Measurements from ENCODE around the gene GALNS. TPM values are rescaled to one million over a fixed set of nuclear protein-coding genes. Genes with fewer than 3 reads are reported as not detected.
"Not testable (repeated sequence)": the region's sequence is repeated elsewhere in the genome, so short reads cannot be mapped to it uniquely, and the experiment has no call there.

The GALNS gene
- total RNA-seq, 4 donors from 2014 or later: 31.1 to 134 (median 43.3) TPM

DNA sequence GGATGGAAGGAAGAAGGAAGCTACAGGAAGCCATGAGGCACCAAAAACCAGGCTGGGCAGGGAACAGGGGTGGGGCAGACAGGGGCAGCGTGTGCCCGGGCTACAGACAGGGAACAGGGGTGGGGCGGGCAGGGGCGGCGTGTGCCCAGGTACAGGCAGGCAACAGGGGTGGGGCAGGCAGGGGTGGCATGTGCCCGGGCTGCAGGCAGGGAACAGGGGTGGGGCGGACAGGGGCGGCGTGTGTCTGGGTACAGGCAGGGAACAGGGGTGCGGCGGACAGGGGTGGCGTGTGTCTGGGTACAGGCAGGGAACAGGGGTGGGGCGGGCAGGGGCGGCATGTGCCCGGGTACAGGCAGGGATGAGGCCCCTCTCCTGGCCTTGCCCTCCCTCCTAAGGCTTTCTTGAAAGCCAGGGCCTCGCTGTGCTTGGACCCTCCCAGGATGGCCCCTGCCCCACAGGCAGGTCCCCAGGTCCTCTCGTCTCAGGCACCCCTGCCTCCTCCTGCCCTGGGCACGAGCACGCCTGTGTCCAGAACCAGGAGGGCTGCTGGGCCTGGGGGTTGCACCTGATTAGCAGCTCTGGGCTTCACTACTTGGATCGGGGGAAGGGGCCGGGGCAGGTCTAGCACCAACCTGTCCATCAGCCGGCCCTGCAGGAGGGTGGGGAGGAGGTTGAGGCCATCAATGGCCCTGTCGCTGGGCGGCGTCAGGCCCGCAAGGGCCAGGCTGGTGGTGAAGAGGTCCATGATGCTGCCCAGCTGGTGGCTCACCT, 30.5 kb downstream of the GALNS start:
- peaks cover 13% of the 10 kb centered on the region for H3K4me1 ChIP-seq
- no peaks in the 10 kb centered on the region for H3K9me3 ChIP-seq
- DNase-seq (ENCODE audit: low spot score in 2 of 2): no peak
- H3K27ac ChIP-seq: no peak overlapping the region
- H3K27me3 ChIP-seq: no peaks in the 10 kb centered on the region
- peaks cover 59% of the 10 kb centered on the region for H3K36me3 ChIP-seq
- TF ChIP-seq, protein P1, sequence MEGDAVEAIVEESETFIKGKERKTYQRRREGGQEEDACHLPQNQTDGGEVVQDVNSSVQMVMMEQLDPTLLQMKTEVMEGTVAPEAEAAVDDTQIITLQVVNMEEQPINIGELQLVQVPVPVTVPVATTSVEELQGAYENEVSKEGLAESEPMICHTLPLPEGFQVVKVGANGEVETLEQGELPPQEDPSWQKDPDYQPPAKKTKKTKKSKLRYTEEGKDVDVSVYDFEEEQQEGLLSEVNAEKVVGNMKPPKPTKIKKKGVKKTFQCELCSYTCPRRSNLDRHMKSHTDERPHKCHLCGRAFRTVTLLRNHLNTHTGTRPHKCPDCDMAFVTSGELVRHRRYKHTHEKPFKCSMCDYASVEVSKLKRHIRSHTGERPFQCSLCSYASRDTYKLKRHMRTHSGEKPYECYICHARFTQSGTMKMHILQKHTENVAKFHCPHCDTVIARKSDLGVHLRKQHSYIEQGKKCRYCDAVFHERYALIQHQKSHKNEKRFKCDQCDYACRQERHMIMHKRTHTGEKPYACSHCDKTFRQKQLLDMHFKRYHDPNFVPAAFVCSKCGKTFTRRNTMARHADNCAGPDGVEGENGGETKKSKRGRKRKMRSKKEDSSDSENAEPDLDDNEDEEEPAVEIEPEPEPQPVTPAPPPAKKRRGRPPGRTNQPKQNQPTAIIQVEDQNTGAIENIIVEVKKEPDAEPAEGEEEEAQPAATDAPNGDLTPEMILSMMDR (IDR thresholded peaks at IDR 0.05): no peak
- TF ChIP-seq EP300 (IDR thresholded peaks at IDR 0.05) (no peak), POLR2A (IDR thresholded peaks at IDR 0.05) (no peak), POLR2AphosphoS5 (IDR thresholded peaks at IDR 0.05) (no peak)
- 72% methylated on average over 18 of the region's 26 CpGs for WGBS
- H3K4me3 ChIP-seq: no peak overlapping the region

DNA sequence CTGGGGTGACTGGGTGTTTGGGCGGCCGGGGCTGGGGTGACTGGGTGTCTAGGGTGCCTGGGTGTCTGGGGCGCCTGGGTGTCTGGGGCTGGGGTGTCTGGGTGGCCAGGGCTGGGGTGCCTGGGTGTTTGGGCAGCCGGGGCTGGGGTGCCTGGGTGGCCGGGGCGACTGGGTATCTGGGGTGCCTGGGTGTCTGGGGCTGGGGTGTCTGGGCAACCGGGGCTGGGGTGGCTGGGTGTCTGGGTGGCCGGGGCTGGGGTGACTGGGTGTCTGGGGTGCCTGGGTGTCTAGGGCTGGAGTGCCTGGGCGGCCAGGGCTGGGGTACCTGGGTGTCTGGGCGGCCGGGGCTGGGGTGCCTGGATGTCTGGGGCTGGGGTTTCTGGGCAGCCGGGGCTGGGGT, 31.6 kb downstream of the GALNS start:
- H3K4me3 ChIP-seq: no peak overlapping the region
- DNase-seq (ENCODE audit: low spot score in 2 of 2): no peak
- H3K4me1 ChIP-seq: peaks cover 13% of the 10 kb centered on the region
- no peaks in the 10 kb centered on the region for H3K9me3 ChIP-seq
- WGBS: 92% methylated on average over 7 of the region's 12 CpGs
- H3K27ac ChIP-seq: no peak overlapping the region
- TF ChIP-seq POLR2AphosphoS5 (IDR thresholded peaks at IDR 0.05): no peak
- TF ChIP-seq POLR2A (IDR thresholded peaks at IDR 0.05): no peak
- TF ChIP-seq, protein P1 (IDR thresholded peaks at IDR 0.05): no peak
- TF ChIP-seq EP300 (IDR thresholded peaks at IDR 0.05): no peak
- H3K27me3 ChIP-seq: no peaks in the 10 kb centered on the region
- peaks cover 61% of the 10 kb centered on the region for H3K36me3 ChIP-seq

DNA sequence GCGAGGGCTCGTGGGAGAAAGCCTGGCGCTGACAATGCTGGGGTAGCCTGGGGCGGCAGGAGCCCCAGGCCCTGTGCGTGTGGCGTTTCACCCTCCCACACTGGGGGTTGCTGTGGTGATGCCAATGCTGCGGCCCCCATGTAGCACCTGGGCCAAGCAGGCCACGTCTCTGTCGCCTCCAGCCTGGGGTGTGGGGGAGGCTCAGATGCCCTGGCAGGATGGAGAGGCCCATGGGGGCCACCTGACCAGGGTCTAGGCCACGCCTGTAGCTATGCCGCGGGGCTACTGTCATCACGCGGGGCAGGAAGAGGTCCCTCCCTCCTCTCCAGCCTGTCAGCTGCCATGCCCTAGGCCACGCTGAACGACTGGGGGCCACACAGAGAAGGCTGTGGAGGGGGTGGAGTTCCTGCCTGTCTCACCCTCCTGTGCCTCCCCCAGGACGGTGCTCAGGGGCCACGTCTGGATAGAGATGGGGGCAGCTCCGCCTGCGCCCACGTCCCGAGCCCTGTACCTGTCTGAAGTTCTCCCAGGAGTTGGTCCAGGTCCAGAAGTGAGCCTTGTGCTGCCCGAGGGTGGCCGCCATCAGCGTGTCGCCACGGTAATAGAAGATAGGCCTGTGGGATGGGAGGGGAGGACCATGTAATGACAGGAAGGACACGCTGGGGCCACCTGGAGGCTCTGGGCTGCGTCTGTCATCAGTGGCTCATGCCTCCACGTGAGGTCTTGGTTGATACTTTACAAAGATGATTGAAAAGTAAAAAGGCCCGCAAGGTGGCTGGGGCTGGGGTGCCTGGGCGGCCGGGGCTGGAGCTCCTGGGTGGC, 32.3 kb downstream of the GALNS start:
- Histone ChIP-seq H3K4me1 (peaks cover 13% of the 10 kb centered on the region), H3K27ac (no peak overlapping the region), H3K9me3 (no peaks in the 10 kb centered on the region), H3K4me3 (no peak overlapping the region), H3K27me3 (no peaks in the 10 kb centered on the region), H3K36me3 (peaks cover 61% of the 10 kb centered on the region)
- TF ChIP-seq EP300 (IDR thresholded peaks at IDR 0.05) (no peak), POLR2AphosphoS5 (IDR thresholded peaks at IDR 0.05) (no peak)
- TF ChIP-seq, protein P1 (IDR thresholded peaks at IDR 0.05): no peak
- no peak for DNase-seq (ENCODE audit: low spot score in 2 of 2)
- 85% methylated on average over 22 of the region's 33 CpGs for WGBS

DNA sequence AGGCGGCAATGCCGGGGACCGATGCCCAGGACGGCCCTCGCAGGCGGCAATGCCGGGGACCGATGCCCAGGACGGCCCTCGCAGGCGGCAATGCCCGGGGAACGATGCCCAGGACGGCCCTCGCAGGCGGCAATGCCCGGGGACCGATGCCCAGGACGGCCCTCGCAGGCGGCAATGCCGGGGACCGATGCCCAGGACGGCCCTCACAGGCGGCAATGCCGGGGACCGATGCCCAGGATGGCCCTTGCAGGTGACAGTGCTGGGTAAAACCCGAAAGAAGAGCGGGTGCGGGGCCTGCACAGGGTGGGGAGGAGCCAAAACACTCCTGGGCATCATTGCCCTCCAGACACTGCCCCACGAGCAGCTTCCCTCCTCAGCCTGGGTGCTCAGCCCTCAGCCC, 33.1 kb downstream of the GALNS start:
- peaks cover 58% of the 10 kb centered on the region for H3K36me3 ChIP-seq
- DNase-seq (ENCODE audit: low spot score in 2 of 2); H3K9me3 ChIP-seq; H3K27ac ChIP-seq; H3K27me3 ChIP-seq; H3K4me3 ChIP-seq: not testable (repeated sequence)
- peaks cover 13% of the 10 kb centered on the region for H3K4me1 ChIP-seq
- WGBS: 95% methylated on average over 20 of the region's 31 CpGs

DNA sequence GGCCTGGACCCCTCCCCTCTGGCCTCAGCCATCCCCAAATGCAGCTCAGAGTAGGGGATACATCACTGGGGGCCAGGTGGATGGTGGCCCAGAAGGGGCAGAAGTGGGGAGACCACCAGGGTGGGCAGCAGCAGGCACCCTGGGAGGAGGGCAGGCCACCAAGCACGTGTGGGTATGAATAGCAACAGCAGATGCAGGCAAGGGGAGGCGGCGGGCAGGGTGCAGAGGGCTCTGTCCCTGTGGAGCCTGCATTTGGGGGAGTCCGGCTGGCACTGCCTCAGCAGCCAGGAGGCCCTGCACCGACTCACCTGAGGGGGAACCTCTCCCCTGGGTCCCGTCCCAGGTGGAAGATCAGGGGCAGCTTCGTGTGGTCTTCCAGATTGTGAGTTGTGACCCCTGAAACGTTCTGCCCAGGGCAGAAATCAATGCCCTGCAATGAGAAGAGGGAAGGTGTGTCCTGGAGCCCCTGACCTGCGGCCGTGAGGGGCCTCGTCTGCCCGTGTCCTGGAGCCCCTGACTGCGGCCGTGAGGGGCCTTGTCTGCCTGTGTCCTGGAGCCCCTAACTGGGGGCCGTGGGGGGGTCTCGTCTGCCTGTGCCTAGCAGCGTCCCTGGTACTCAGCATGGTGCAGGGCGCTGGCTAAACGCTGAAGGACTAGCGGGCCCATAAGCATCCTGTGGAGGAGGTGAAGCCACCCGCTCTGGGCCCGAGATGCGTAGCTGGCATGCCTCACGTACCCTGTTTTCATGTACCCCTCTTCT, 34.3 kb downstream of the GALNS start:
- no peak for DNase-seq (ENCODE audit: low spot score in 2 of 2)
- H3K27ac ChIP-seq: no peak overlapping the region
- H3K27me3 ChIP-seq: no peaks in the 10 kb centered on the region
- no peak overlapping the region for H3K4me3 ChIP-seq
- H3K36me3 ChIP-seq: peaks cover 49% of the 10 kb centered on the region
- TF ChIP-seq, protein P1 (IDR thresholded peaks at IDR 0.05): no peak
- TF ChIP-seq POLR2A (IDR thresholded peaks at IDR 0.05): no peak
- H3K4me1 ChIP-seq: peaks cover 13% of the 10 kb centered on the region
- H3K9me3 ChIP-seq: no peaks in the 10 kb centered on the region
- 94% methylated on average over 22 of the region's 24 CpGs for WGBS
